Mucosa of descending colon (tissue), 3 donors: Measurements from ENCODE around the gene FAM193A. TPM values are rescaled to one million over a fixed set of nuclear protein-coding genes. Genes with fewer than 3 reads are reported as not detected.

ENCODE experiments used
- ATAC-seq: fragments of 200-7000 bp; cut with Tn5 transposase; one replicate; pipeline ENCODE4 v1.9.1; 2020; ENCODE audit warnings: mild to moderate bottlenecking, moderate library complexity
- DNase-seq, 3 donors: peaks; one replicate each; pipeline ENCODE4 v3.0.0-alpha.2; 2020
- H3K36me3 ChIP-seq: fragments of 200-600 bp; one replicate; pipeline ENCODE4 v1.8.0; 2021; ENCODE audit warnings: low read depth, mild to moderate bottlenecking
- H3K4me1 ChIP-seq: fragments of 200-600 bp; one replicate; pipeline ENCODE4 v1.8.0; 2021; ENCODE audit warnings: low read depth, mild to moderate bottlenecking
- H3K4me3 ChIP-seq: fragments of 200-600 bp; one replicate; pipeline ENCODE4 v1.8.0; 2021; ENCODE audit warnings: mild to moderate bottlenecking
- H3K9me3 ChIP-seq: fragments of 200-600 bp; one replicate; pipeline ENCODE4 v1.8.0; 2021; ENCODE audit warnings: mild to moderate bottlenecking
- CTCF ChIP-seq: fragments of 200-600 bp; IDR thresholded peaks from one replicate; pipeline ENCODE4 v1.8.0; 2022; ENCODE audit warnings: antibody characterized with exemption, mild to moderate bottlenecking
- intact Hi-C, 2 donors: fragments of 100-400 bp; cut with DNase I in 1 of 2; cut with micrococcal nuclease in 1 of 2; formaldehyde crosslinking; loops; one replicate each; pipeline versions ENCODE4 v1.11.0 to v1.11.1; 2022; cut with DNase I, micrococcal nuclease
- total RNA-seq, 3 donors: library from RNA; stranded (reverse); fragmentation: NEBNext Ultra II Directional in 2 of 3; extraction: Animal tissue kit (Norgen Biotek cat#: 25700) in 2 of 3; gene quantifications; one replicate each; pipeline versions ENCODE4 v1.2.1 to v1.2.4, GENCODE V29; 2021 to 2023
- donor health status: DM: no; HTN: no; CAD: no; lungs with moderate emphysema.
- donor health status: DM: no; HTN: no; CAD: no.
- donor health status: DM: no; HTN: yes; CAD: no.

Gene FAM193A
- total RNA-seq, 3 donors from 2014 or later: 26.7 to 35.2 (median 28.6) TPM

DNA sequence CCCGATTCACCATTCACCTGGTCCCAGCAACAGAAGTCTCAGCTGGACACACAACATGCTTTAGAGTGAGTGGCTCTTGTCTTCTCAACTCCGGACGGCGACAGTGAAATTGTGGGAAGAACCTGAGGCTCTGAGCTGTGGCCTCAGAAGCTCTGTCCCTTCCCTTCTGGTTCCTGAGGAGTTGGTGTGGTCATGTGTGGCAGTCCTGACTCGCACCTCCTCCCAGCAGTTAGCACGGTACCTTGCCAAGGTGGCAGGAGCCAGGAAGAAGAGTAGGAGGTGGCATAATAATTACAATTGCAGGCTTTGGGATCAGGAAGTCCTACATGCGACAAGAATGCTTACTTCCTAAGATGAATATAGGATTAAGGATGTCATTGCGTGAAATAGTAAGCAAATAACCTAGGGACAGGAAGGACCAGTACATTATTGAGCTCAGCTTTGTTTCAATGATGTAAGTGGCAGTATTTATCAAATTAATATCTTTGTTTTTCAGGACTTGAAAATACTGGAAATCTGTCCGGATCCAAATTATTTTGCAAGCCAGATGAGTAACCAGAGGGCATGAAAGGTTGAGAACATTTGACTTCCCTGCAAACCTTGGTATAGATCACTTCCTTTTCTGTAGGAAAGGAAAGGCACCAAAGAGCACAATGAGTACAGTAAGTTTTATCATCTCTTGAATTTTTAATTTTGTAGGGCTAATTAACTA, 46.5 kb upstream of the FAM193A start:
- ATAC-seq: no peak
- H3K36me3 ChIP-seq: no peaks in the 10 kb centered on the region

DNA sequence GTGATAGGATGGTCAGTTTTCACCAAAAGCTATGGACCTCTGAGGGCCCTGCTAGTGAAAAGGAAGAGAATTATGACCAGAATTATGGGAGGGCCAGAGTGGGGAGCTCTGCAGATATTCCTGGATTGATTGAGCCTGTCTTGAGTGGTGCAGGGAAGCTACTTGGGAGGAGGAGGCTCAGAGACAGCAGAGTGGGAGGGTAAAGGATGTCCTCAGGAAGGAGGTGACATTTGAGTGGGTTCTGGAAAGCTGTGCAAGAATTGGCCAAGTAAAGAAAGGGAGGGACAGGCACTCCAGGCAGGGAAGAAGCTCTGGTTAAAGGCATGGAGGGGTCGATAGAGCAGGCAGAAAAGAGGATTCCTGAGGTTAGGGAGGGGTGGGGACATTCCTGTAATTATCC, 43.5 kb upstream of the FAM193A start:
- Histone ChIP-seq H3K4me3 (no peak overlapping the region), H3K36me3 (no peaks in the 10 kb centered on the region), H3K9me3 (no peaks in the 10 kb centered on the region), H3K4me1 (peaks cover 3% of the 10 kb centered on the region)
- intact Hi-C loops: no loop called here
- no peak for ATAC-seq
- TF ChIP-seq CTCF: no peak
- DNase-seq: no peak

More for the DNA sequence above, 46.5 kb upstream of the FAM193A start:
- H3K9me3 ChIP-seq: no peaks in the 10 kb centered on the region
- intact Hi-C loops: no loop called here
- no peak overlapping the region for H3K4me3 ChIP-seq
- TF ChIP-seq CTCF: no peak
- no peak for DNase-seq
- peaks cover 32% of the 10 kb centered on the region for H3K4me1 ChIP-seq

GRCh38 chr4:2494992-2495391, 41.5 kb upstream of the FAM193A start:
- intact Hi-C loops: no loop called here
- no peak overlapping the region for H3K4me3 ChIP-seq
- H3K4me1 ChIP-seq: no peaks in the 10 kb centered on the region

DNA sequence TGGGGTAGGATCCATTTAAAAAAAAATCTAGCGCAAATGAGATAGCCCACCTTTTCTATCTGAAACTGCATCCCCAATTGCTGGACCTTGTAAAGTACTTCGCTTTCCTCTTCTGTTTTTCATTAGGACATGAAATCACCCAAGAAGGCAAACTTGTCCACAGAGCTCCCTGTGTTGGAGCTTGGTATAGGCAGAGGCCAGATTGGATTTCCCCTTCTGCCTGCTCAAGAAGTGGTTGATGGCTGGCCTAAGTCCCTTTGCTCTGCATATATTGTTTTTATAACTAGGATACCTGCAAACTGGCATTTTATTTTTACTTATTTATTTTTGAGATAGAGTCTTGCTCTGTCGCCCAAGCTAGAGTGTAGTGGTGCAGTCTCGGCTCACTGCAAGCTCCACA, 39.1 kb upstream of the FAM193A start:
- H3K4me1 ChIP-seq: no peaks in the 10 kb centered on the region
- H3K9me3 ChIP-seq: no peaks in the 10 kb centered on the region
- H3K4me3 ChIP-seq: no peak overlapping the region
- intact Hi-C loops: no loop called here
- H3K36me3 ChIP-seq: no peaks in the 10 kb centered on the region
- no peak for TF ChIP-seq CTCF
- DNase-seq: no peak
- no peak for ATAC-seq

More at GRCh38 chr4:2494992-2495391, 41.5 kb upstream of the FAM193A start:
- Histone ChIP-seq H3K9me3 (no peaks in the 10 kb centered on the region), H3K36me3 (no peaks in the 10 kb centered on the region)
- ATAC-seq (no peak), DNase-seq (no peak)
- no peak for TF ChIP-seq CTCF

DNA sequence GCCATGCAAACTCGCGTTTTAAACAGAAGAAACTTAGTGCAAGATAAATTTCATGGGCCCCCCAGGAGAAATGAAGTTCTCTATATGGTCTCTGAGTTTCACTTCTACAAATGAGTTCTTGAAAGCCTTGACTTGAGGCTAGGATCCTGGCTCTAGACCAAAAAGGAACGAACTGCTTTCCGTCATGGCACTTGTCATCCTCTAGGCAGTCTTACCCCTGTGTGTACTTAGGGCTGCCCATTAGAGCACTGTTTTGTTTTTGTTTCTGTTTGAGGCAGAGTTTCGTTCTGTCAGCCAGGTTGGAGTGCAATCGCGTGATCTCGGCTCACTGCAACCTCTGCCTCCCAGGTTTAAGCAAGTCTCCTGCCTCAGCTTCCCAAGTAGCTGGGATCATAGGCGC, 38.5 kb upstream of the FAM193A start:
- H3K4me3 ChIP-seq: no peak overlapping the region
- no peaks in the 10 kb centered on the region for H3K4me1 ChIP-seq
- DNase-seq (peak in 1 of 3 donors; percentile 22), ATAC-seq (peak; percentile 59)
- no peaks in the 10 kb centered on the region for H3K36me3 ChIP-seq
- intact Hi-C loops: no loop called here
- no peak for TF ChIP-seq CTCF
- H3K9me3 ChIP-seq: no peaks in the 10 kb centered on the region

DNA sequence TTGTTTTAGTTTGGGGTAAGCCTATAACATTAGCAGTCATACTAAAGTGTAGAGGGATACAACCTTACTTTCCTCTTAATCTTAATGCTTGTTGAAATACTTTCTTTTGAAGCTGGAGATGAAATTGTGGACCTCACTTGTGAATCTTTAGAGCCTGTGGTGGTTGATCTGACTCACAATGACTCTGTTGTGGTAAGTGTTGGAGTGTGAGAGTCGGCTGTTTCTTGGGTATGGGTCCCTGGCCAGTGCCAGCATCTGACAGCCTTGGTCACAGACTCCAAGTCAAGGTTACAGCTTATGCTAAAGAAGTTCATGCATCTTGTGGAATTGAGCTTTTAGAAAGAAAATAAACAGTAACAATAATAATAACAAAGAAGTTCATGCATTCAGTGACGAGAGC, 35.9 kb upstream of the FAM193A start:
- no peaks in the 10 kb centered on the region for H3K36me3 ChIP-seq
- no peak for TF ChIP-seq CTCF
- no peaks in the 10 kb centered on the region for H3K9me3 ChIP-seq
- H3K4me3 ChIP-seq: no peak overlapping the region
- no peaks in the 10 kb centered on the region for H3K4me1 ChIP-seq
- DNase-seq (no peak), ATAC-seq (no peak)
- intact Hi-C loops: no loop called here
